NCI-H146 treated with DMSO at 0.1 percent for 48 hours (cell line): ENCODE data around the gene USP43.
A peak's percentile ranks its signal among the peaks of the same experiment; 100 is the strongest.

Experiments
- DNase-seq: peaks from one replicate; lab custom pipeline; 2025; ENCODE audit not compliant: unreplicated experiment; lab: John Stamatoyannopoulos, UW

The USP43 gene

DNA sequence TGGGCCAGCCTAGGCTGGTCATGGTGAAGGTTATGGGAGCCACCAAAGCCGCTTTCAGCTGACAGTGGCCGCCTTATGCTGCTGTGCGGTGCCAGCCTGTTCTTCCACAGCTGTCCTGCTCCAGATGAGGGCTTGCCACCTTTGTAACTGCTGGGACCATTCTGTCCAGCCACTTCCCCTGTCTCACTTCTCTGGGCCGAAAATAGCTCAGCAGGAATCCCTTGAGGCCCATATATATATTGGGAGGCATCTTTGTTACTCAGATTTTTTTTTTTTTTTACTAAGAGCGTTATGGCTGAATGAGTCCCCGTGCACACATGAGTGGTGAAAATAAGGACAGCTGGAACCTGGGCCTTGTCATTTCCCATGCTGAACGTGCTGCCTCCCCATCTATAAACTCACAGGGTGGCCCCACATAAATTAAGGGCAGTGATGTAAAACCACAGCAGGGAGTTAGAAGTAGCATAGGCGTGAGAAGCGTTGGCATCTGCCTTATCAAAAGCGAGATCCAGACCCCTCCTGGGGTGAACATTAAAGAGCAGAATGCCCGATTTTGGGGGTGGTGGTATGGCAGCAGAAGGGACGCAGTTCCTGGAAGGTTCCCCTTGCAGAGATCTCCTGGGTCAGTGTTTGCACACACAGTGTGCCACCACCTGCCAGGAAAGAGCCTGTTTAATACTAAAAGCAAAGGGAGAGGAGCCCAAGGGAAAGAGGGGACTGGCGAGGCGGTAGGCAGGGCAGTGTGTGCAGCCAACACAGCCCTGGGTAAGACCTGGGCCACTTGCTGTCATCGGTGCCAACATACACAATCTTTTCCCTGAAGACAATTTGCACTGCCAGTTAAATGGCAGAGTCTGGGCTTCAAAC lies 57.8 kb downstream of the USP43 start:
- no peak for DNase-seq

DNA sequence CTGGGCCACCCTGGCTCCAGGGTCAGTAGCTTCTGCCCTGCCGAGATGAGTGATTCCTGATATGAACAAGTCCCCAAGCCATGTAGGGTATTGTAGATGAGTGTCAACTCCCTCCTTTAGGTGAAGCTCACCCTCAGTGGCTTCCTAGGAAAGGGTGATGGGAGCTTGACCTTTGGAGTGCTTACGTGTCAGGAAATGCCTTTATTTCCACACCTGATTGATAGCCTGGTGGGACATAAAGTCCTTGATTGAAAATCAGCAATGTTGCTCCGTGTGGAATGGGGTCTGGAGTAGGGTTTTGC lies 58.4 kb downstream of the USP43 start:
- DNase-seq, result no peak

DNA sequence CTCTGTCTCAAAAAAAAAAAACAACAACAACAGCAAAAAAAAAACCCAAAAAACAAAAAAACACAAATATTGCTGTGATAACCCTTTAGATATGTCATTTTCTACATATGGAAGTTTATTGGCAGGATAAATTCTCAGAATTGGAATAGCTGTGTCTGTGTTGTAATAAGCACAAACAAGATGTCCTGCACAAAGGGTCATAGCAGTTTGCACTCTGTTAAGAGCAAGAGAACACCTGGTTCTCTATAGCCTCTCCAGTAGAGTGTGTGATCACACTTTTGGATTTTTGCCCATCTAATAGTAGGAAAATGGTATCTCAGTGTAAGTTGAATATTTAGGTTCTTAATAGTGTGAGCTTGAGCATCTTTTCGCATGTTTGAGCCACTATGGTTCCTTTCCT lies 60.4 kb downstream of the USP43 start:
- DNase-seq, result no peak

DNA sequence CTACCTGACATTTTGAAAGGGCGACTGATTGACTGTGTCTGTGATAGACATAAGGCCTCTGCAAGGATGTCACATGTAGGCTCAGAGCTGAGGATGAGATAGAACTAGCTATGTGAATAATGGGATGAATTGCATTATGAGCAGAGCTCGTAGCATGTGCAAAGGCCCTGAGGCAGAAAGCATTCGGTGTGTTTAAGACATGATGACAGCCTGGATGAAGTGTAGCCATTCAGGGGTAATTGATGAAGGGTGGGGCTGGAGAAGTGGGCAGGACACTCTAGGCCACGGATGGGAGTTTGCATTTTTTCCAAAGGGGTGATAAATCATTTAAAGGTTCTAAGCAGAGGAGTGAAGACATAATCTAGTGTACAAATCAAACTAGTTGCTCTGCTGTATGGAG lies 62.6 kb downstream of the USP43 start:
- DNase-seq, result no peak

DNA sequence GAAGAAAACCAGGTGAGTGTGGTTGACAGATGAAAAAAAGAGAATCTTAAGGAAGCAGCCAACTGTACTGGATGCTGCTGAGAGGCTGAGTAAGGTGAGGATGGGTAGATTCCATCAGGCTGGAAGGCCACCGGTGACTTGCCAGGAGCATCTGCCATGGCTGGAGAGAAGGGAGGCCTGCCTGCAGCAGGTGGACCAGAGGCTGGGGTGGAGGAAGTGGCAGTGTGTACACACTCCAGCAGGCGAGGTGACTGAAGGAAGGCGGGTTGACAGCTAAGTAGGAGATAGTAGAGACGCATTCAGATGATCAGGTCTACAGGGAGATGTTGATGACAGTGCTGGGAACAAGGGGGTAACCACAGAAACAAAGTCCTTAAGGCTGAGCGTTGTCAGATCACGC lies 69.5 kb downstream of the USP43 start:
- no peak for DNase-seq

DNA sequence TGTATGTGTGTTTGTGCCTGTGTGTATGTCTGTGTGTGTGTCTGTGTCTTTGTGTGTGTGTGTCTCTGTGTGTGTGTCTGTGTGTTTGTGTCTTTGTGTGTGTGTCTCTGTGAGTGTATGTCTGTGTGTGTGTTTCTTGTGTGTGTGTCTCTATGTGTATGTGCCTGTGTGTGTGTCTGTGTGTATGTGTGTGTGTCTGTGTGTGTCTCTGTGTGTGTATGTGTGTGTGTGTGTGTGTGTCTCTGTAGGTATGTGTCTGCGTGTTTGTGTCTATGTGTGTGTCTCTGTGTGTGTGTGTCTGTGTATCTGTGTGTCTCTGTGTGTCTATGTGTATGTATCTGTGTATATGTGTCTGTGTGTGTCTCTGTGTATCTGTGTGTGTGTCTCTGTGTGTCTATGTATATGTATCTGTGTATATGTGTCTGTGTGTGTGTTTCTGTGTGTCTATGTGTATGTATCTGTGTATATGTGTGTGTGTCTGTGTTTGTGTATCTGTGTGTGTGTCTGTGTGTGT lies 70.2 kb downstream of the USP43 start:
- DNase-seq, result no peak

DNA sequence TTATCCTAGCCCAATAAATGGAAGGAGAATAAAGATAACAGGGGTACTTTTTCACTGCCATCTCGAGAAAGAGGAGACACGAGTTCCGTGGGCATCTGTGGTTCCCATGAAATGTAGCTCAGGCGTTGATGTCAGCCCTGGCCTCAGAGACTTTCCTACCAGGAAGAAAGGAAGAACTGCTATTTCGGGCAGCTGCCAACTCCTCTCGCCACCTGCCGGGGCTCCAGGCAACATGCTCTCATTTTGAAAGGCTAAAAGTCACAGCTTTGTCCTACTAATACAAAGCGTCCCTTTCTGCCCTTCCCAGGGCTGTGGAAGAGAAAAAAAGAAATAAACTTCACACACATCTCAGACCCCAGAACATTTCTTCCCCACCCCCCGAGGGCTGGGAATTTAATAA lies 80.3 kb downstream of the USP43 start:
- DNase-seq, result no peak

DNA sequence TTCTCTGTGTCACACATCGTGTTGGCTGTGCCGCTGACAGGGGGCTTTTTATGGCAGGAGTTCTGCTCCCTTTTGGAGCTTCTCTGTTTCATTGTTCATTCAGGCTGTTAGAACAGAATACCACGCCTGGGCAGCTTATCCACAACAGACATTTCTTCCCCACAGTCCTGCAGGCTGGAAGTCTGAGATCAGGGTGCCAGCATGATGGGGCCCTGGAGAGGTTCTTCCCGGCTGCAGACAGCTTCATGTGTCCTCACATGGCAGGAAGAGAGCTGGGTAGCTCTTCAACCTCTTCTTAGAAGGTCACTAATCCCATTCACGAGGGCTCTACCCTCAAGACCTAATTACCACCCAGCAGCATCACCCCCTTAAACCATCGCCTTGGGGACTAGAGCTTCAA lies 81.0 kb downstream of the USP43 start:
- DNase-seq, result no peak

DNA sequence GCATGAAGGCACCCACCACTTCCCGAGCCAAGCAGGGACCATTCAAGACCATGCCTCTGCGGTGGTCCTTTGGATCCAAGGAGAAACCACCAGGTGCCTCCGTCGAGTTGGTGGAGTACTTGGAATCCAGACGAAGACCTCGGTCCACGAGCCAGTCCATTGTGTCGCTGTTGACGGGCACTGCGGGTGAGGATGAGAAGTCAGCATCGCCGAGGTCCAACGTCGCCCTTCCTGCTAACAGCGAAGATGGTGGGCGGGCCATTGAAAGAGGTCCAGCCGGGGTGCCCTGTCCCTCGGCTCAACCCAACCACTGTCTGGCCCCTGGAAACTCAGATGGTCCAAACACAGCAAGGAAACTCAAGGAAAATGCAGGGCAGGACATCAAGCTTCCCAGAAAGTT lies 82.7 kb downstream of the USP43 start:
- no peak for DNase-seq

DNA sequence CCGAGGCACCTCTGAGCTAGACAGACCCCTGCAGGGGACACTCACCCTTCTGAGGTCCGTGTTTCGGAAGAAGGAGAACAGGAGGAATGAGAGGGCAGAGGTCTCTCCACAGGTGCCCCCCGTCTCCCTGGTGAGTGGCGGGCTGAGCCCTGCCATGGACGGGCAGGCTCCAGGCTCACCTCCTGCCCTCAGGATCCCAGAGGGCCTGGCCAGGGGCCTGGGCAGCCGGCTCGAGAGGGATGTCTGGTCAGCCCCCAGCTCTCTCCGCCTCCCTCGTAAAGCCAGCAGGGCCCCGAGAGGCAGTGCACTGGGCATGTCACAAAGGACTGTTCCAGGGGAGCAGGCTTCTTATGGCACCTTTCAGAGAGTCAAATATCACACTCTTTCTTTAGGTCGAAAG lies 83.2 kb downstream of the USP43 start:
- no peak for DNase-seq

DNA sequence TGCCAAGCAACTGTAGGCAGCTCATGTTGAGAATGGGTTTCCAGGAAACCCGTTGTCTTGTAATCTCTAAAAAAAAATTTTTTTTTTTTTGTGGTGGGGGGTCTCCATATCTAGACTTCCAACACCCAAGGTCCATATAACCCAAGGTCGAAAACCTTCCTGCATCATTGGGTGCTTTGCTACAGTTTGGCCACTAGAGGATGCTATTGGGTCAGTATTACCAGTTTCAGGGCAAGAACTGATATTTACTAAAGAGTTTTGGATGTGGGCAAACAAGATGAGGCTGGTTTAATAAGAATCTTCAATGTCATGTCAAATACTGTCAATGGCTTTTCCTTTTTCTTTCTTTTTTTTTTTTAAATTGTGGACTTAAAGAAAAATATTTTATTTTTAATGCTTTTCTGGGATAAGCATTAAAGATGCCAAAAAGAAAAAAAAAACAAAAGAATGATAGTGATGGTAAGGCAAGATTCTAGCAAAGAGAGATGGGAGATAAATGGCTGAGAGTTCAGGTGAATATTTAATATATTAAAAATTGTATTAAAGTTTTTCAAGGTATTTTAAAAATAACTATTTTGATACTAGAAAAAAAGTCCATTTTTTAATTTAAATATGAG lies 83.8 kb downstream of the USP43 start:
- DNase-seq, result peak; percentile 35

DNA sequence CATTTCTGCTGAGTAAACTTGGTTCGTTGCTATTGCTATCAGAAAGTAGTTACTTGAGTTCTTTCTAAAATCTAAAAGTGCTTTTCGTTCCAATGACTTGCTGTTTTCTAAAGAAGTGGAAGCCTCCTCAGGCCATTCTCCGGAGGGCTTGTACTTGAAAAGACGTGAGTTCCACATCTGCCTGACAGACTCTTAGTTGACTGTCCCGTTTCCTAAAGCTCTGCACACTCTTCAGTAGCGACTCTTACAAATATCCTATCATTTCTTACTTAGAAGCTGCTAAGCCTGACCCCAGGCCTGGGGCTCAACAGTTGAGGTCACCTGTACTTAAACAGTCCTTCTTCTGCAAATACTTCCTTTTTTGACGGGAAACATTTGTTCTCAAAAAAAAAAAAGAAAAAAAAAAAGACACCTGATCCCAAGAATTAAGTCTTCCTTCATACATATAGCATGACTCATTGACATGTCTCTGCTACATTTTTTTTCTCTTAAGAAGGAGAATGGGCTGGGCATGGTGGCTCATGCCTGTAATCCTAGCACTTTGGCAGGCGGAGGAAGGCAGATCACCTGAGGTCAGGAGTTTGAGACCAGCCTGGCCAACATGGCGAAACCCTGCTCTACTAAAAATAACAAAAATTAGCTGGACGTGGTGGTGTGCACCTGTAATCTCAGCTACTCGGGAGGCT lies 84.6 kb downstream of the USP43 start:
- no peak for DNase-seq

DNA sequence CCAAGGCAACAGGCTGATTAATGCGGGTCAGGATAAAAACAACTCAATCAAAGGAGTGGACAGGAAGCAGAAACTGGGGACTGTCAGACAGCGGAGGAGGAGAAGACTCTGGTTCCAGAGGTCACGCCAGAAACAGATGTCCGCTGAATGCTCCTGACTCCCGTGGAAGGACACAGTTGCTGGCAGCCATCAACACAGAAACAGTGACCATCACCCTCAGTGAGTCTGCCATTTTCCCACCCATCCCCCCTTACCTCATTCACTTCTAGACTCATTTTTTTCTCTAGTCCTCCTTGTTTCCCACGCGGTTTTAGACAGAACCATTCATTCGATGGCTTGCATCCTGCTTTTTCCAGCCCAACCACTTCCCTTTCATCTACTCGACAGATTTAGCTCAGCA lies 105.2 kb downstream of the USP43 start:
- no peak for DNase-seq

DNA sequence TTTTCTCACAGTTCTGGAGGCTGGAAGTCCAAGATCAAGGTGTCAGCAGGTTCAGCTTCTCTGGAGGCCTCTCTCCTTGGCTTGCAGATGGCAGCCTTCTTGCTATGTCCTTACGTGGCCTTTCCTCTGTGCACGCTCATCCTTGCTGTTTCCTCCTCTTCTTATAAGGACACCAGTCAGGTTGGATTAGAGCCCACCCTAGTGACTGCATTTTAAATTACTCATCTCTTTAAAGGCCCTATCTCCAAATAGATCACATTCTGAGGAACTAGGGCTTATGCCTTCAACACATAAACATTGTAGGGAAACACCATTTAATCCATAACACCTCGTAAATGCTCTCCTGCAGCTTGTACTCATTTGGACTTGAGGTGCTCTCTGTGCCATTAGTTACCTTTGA lies 109.8 kb downstream of the USP43 start:
- no peak for DNase-seq

DNA sequence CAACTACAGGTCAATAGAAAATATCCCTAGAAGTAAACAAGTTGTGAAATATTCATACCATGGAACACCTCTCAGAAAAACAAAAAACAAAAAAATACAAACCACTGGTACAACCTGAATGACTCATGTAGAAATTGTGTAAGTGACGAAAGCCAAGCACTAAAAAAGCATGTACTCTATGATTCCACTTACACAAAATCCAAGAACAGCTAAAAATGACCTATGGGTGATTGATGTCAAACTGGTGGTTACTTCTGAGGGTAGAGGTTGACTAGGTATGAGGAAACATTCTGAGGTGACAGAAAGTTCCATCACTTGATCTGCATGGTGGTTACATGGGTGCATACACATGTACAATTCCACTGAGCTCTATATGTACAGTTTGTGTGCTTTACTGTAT lies 114.9 kb downstream of the USP43 start:
- no peak for DNase-seq

DNA sequence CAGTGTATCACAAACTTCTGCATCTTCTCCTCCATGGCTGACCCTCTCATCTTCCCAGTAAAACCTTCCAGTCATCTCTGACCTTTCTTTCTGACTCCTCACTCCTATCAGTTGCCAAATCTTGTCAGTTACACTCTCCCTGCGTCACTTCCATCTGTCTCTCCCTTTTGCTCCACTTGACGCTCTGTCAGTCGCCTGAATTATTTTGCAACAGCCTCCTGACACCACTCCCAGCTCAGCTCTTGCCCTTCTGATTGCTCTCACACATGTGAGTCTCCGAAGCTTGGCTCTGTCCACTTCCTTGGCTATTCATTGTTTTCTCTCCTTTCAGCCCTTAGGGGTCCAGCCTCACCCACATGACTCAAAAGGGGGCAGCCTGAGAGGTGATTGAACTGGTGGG lies 118.3 kb downstream of the USP43 start:
- no peak for DNase-seq

DNA sequence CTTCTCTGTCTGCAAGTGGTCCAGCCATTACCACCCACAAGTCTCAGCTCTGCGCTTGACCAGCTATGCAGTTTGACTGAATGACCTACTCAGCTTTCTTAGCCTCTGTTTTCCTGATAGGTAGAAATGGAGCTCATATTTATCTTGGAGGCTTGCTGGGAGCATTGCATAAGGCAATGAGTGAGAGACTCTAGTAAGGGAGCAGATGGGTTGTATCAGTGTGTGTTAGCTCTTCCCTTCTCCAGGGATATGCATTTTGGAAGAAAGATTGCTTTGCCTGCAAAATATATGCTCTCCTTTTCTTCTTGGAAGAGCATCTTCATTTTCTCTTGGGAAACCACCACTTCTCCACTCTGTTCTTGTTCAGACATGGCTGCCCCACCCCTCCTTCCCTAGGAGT lies 120.0 kb downstream of the USP43 start:
- DNase-seq, result no peak

DNA sequence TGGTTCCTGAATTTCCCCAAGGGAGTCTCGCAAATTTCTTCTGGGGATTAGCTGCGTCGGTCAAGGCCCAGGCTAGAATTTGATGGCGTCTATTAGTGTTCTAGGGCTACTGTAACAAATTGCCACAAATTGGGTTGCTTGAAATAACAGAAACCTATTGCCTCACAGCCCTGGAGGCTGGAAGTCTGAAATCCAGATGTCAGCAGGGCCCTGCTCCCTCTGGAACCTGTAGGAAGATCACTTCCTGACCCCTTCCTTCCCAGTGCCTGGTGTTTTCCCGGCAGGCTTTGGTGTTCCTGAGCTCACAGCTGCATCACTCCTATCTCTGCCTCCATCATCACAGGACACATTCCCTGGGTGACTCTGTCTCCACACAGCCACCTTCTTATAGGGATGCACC lies 121.7 kb downstream of the USP43 start:
- DNase-seq, result no peak

DNA sequence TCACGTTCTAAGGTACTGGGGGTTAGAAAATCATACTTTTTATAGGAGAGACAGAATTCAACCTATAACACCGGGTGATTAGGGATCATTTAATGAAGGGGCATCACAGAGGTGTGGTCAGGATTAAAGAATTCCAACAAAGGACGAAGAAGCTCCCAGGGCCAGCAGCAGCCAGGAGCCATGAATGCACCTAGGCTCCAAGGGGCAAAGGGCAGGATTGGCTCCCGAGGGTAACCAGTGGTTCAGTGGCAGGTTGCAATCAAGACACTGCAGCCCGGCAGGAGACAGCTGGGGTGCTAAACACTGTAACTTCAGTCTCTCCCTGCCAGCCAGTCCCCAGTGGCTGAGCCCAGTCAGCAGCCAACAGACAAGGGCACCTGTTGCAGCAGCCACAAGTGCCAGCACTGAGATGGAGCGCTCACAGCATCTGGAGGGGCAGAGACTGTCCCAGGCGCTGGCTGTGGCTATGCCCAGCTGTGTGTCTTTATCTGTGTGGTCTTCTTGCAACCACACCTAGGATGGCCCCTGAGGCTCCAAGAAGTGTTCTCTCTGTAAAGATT lies 122.2 kb downstream of the USP43 start:
- no peak for DNase-seq

DNA sequence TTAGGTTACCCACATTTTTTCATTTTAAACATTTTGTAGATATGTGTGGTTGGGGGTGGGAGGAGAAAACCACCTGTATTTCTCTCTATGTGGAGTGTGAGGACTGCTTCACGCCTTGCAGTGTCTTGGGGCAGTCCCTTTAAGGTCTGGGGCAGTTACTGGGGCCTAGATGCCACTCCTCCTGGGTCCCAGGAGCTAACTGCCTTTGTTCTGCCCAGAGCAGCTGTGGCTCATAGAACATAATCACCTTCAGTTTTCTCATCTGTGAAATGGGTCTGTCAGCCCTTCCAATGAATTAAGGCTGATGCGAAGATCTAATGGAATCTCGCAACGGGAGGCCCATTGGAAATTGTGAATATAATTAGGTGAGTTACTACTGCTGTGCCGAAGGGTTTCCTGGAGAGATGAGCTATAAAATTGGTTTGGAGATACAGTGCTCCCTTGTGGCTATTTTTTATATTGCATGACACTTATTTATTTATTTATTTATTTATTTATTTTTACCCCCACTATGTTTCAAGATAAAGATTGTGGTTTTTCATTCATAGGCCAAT lies 123.1 kb downstream of the USP43 start:
- DNase-seq, result peak; percentile 27

DNA sequence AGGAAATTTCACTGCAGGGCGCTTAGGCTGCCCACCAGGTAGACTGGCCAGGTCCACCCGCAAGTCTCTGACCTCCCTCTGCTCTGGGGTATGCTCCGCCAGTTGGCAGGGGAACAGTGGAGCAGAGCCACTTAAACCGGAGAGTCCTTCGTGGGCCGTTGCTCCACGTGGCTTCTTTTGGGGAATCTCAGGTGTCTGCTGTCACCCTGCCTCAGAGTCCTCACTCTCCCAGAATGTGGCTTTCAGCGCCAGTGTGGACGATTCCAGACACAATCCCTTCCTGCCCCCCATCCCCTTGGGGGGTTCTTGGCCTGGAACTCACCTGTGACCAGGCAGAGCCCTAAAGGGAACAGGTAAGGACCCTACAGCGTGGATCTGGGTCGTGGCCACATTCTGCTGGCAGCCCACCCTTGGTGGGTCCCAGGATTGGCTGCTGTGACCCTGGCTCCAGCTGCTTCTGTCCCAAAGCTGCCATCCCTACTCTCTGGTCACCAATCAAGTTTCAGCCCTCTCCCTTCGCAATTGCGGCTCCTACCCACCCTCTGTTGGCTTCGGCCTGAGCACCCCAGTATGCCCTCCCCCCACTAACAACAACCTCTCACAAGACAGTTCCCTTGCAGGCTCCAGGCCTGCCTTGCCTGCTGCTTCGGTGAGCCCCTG lies 123.8 kb downstream of the USP43 start:
- DNase-seq, result no peak
